Neural crest cell (in vitro differentiated cells): Measurements from ENCODE around the gene GNLY. TPM values are rescaled to one million over a fixed set of nuclear protein-coding genes. Genes with fewer than 3 reads are reported as not detected.

ENCODE experiments used
- DNase-seq: peaks from one replicate; pipeline ENCODE4 v3.0.0; 2021; ENCODE audit warnings: low read depth, mixed read lengths, low spot score
- H3K27ac Mint-ChIP-seq: one replicate; pipeline ENCODE4 v1.8.0; 2021; ENCODE audit warnings: mild to moderate bottlenecking, mixed read lengths; ENCODE audit not compliant: unreplicated experiment
- H3K27me3 Mint-ChIP-seq: 2 replicates; pipeline ENCODE4 v1.8.0; 2021; ENCODE audit warnings: low read depth, mild to moderate bottlenecking, mixed read lengths
- H3K36me3 Mint-ChIP-seq: 2 replicates; pipeline ENCODE4 v1.8.0; 2021; ENCODE audit warnings: low read depth, mild to moderate bottlenecking, mixed read lengths
- H3K4me1 Mint-ChIP-seq: 2 replicates; pipeline ENCODE4 v1.8.0; 2021; ENCODE audit warnings: mixed read lengths
- H3K4me3 Mint-ChIP-seq: one replicate; pipeline ENCODE4 v1.8.0; 2021; ENCODE audit warnings: mild to moderate bottlenecking, mixed read lengths
- H3K9me3 Mint-ChIP-seq: 2 replicates; pipeline ENCODE4 v1.8.0; 2021; ENCODE audit warnings: mixed read lengths
- total RNA-seq: library from RNA; stranded (reverse); gene quantifications from 2 replicates; pipeline ENCODE4 v1.2.1, GENCODE V29; 2021
- TF ChIP-seq, protein P1 (sequence below): fragments of 200-600 bp; sonication (generic); conservative IDR thresholded peaks from 2 replicates; pipeline ENCODE4 v1.5.0; 2021; ENCODE audit warnings: antibody characterized with exemption, mild to moderate bottlenecking

The GNLY gene
- total RNA-seq, 1 donor from 2014 or later, result not detected

DNA sequence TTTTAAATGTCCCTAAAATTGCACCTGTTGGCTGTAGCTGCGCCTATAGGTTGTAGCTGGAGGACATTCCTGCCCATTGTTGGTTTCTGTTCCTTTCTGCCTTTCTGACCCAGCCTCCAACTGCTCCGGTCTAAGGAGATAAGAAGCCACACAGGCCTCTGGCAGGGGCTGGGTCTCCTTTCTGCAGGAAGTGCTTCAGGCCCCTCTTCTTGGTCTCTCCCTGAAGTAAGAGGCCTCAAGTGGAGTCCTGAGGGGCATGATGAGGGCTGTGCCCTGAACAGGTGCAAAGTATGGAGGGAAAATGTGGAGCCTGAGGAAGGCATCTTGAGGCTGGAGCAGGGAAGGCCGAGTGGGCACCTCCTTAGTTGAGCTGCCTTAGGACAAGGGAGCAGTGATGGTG lies 15.8 kb upstream of the GNLY start:
- TF ChIP-seq, protein P1, sequence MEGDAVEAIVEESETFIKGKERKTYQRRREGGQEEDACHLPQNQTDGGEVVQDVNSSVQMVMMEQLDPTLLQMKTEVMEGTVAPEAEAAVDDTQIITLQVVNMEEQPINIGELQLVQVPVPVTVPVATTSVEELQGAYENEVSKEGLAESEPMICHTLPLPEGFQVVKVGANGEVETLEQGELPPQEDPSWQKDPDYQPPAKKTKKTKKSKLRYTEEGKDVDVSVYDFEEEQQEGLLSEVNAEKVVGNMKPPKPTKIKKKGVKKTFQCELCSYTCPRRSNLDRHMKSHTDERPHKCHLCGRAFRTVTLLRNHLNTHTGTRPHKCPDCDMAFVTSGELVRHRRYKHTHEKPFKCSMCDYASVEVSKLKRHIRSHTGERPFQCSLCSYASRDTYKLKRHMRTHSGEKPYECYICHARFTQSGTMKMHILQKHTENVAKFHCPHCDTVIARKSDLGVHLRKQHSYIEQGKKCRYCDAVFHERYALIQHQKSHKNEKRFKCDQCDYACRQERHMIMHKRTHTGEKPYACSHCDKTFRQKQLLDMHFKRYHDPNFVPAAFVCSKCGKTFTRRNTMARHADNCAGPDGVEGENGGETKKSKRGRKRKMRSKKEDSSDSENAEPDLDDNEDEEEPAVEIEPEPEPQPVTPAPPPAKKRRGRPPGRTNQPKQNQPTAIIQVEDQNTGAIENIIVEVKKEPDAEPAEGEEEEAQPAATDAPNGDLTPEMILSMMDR, result no peak
- Mint-ChIP-seq H3K9me3 (no peaks in the 10 kb centered on the region), H3K4me3 (no peak overlapping the region), H3K4me1 (no peaks in the 10 kb centered on the region), H3K27ac (no peak overlapping the region), H3K36me3 (no peaks in the 10 kb centered on the region), H3K27me3 (peaks cover 7% of the 10 kb centered on the region)
- DNase-seq, result no peak

DNA sequence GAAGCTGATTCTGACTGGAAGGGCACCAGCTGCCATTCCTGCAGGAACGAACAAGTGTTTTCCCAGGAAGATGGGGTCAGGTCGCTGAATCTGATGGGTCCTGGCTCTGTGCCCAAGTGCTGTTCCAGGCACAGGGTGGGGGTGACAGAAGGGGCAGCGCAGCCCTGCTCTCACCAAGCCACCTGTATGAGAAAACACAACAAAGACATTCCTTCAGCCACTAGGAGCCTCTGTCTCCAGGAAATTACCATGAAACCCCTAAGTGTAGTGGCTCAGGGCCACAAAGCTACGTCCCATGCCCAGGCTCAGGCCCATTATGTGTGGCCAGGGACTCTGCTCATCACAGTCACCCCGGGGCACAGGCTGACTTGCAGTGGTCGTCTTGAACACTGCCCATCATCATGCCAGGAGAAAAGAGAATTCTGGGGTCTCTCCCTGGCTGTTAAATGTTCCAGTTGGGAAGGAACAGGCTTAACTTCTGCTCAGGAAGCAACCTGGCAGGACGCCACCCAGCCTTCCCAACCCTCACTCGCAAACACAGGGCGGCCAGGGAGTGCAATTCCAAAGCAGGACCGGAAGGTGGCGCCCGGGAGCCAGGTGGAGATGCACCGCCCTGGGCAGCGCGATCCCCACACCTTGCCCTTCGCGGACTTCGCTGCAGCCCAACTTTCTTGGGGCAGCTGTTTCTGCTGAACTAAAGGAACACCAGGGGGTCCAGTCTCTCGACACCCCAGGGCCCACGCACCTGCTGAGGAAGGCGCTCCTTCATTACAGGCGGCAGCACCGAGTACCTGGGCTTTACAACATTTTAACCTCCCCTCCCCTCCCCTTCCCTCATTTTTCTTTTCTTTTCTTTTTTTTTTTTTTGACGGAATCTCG lies 15.1 kb upstream of the GNLY start:
- no peaks in the 10 kb centered on the region for H3K9me3 Mint-ChIP-seq
- no peak overlapping the region for H3K4me3 Mint-ChIP-seq
- TF ChIP-seq, protein P1, result peak; percentile 97
- H3K36me3 Mint-ChIP-seq, result no peaks in the 10 kb centered on the region
- peak; percentile 76 for DNase-seq
- no peaks in the 10 kb centered on the region for H3K4me1 Mint-ChIP-seq
- H3K27ac Mint-ChIP-seq, result no peak overlapping the region
- peaks cover 7% of the 10 kb centered on the region for H3K27me3 Mint-ChIP-seq

DNA sequence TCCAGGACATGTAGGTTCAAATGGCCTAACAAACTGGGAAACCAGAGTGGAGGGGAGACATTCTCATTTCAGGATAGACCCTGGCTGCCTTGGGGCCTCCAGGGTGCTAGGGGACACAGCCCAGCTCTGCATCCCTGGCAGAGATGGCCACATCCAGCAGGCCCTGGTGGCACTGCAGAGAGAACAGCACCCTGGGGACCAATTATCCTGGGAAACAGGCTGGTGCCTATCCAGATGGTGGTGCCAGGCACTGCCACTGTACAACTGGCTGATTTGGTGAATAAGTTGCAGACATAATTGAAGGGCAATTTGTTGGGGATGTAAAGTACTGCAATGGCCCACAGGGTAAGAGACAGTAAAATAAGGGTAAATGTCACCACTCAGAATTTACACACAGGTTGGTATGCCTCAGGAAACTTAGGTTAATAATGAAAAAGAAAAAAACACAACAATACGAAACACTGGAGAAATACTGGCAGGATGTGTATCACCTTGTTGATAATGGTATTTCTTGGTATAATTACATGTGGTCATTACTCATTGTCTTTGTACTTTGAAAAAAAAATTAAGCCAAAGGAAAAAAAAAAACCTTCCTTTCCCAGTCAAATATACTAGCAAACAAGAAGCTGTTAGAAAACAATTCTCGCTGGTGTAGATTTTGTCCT lies 13.3 kb upstream of the GNLY start:
- Mint-ChIP-seq H3K9me3 (no peaks in the 10 kb centered on the region), H3K27ac (no peak overlapping the region), H3K4me3 (no peak overlapping the region), H3K36me3 (no peaks in the 10 kb centered on the region), H3K4me1 (no peaks in the 10 kb centered on the region), H3K27me3 (peaks cover 9% of the 10 kb centered on the region)
- DNase-seq, result no peak
- TF ChIP-seq, protein P1, result no peak

DNA sequence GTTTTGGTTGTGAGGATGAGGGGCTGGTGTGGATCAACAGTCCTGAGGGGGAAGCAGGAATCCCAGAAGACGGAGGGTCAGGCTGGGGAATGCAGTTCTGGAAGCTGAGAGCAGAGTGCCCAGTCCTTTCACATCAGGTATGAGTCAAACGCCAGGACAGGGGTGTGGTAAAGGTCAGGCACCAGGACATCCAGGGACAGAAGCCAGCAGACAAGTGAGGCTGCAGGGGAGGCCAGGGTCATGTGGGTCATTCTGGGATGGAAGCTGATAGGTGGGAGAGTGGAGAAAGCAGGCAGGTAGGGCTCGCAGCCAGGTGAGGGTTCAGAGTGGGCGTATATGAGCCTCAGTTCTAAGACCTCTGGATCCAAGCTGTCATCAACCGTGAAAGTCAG lies 12.8 kb upstream of the GNLY start:
- Mint-ChIP-seq H3K36me3 (no peaks in the 10 kb centered on the region), H3K27me3 (peaks cover 13% of the 10 kb centered on the region), H3K27ac (no peak overlapping the region), H3K4me1 (no peaks in the 10 kb centered on the region), H3K4me3 (no peak overlapping the region), H3K9me3 (no peaks in the 10 kb centered on the region)
- TF ChIP-seq, protein P1, result no peak
- no peak for DNase-seq

DNA sequence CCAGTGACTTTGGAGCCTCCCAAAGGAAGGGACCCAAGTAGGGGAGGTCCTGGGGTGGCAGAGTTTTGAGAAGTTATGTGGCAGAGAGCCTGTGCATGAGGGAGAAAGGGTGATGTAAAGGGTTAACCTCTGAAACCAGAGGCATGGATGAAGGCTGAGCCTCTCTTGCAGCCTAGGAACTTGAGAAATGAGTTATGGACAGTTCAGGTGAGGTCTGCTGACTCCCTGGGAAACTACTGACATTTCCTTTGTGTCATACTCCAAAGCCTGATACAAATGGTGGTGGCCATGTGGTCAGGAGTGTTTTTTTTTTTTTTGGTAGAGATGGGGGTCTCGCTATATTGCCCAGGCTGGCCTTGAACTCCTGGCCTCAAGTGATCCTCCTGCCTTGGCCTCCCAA lies 12.4 kb upstream of the GNLY start:
- TF ChIP-seq, protein P1, result no peak
- Mint-ChIP-seq H3K9me3 (no peaks in the 10 kb centered on the region), H3K27me3 (peaks cover 17% of the 10 kb centered on the region), H3K4me3 (no peak overlapping the region), H3K4me1 (no peaks in the 10 kb centered on the region), H3K27ac (no peak overlapping the region), H3K36me3 (no peaks in the 10 kb centered on the region)
- DNase-seq, result no peak
